ENCODE data around the gene XRN1.
"Not testable (repeated sequence)": the region's sequence is repeated elsewhere in the genome, so short reads cannot be mapped to it uniquely, and the experiment has no call there.

The XRN1 gene

GRCh38 chr3:142447852-142448823, at the start of gene XRN1:
XRN1 (minus strand) TSS chr3:142448037; CDS start chr3:142447944, 93 bp downstream.
- DNase-seq (ENCODE audit: low read depth in 3 of 3) = peak; percentile 90 to 92 (median 91)

- no peak for DNase-seq (ENCODE audit: low read depth in 3 of 3)
These were observed 47.3 kb upstream of the XRN1 start for GRCh38 chr3:142495103-142495502.

GRCh38 chr3:142492184-142492583, 44.3 kb upstream of the XRN1 start:
- DNase-seq (ENCODE audit: low read depth in 3 of 3) = no peak

- no peak for DNase-seq (ENCODE audit: low read depth in 3 of 3)
These were observed 41.9 kb upstream of the XRN1 start for GRCh38 chr3:142489572-142490323.

- DNase-seq (ENCODE audit: low read depth in 3 of 3) = no peak
These were observed 37.1 kb upstream of the XRN1 start for GRCh38 chr3:142484912-142485435.

GRCh38 chr3:142481196-142481595, 33.4 kb upstream of the XRN1 start:
- no peak for DNase-seq (ENCODE audit: low read depth in 3 of 3)

GRCh38 chr3:142470826-142471225, 23.0 kb upstream of the XRN1 start:
- no peak for DNase-seq (ENCODE audit: low read depth in 3 of 3)

GRCh38 chr3:142468456-142468855, 20.6 kb upstream of the XRN1 start:
- DNase-seq (ENCODE audit: low read depth in 3 of 3) = no peak

- no peak for DNase-seq (ENCODE audit: low read depth in 3 of 3)
These were observed 19.9 kb upstream of the XRN1 start for GRCh38 chr3:142467768-142468167.

- no peak for DNase-seq (ENCODE audit: low read depth in 3 of 3)
These were observed 12.9 kb upstream of the XRN1 start for GRCh38 chr3:142460689-142461088.

GRCh38 chr3:142459929-142460328, 12.1 kb upstream of the XRN1 start:
- DNase-seq (ENCODE audit: low read depth in 3 of 3) = no peak

- no peak for DNase-seq (ENCODE audit: low read depth in 3 of 3)
These were observed 11.3 kb upstream of the XRN1 start for GRCh38 chr3:142459096-142459495.

GRCh38 chr3:142450881-142451280, 3.0 kb upstream of the XRN1 start:
- no peak for DNase-seq (ENCODE audit: low read depth in 3 of 3)

GRCh38 chr3:142450189-142450588, 2.4 kb upstream of the XRN1 start:
- no peak for DNase-seq (ENCODE audit: low read depth in 3 of 3)

GRCh38 chr3:142447301-142447851, 461 bp downstream of the XRN1 start:
- DNase-seq (ENCODE audit: low read depth in 3 of 3) = peak; percentile 5 to 22 (median 10)

- peak in 1 of 3 donors; percentile 8 for DNase-seq (ENCODE audit: low read depth in 3 of 3)
These were observed 2.0 kb downstream of the XRN1 start for GRCh38 chr3:142445816-142446254.

- no peak for DNase-seq (ENCODE audit: low read depth in 3 of 3)
These were observed 3.5 kb downstream of the XRN1 start for GRCh38 chr3:142444343-142444742.

GRCh38 chr3:142443060-142443459, 4.8 kb downstream of the XRN1 start:
- not testable (repeated sequence) for DNase-seq (ENCODE audit: low read depth in 3 of 3)

- DNase-seq (ENCODE audit: low read depth in 3 of 3) = not testable (repeated sequence)
These were observed 8.2 kb downstream of the XRN1 start for GRCh38 chr3:142439499-142440220.

- not testable (repeated sequence) for DNase-seq (ENCODE audit: low read depth in 3 of 3)
These were observed 9.7 kb downstream of the XRN1 start for GRCh38 chr3:142438096-142438495.

- DNase-seq (ENCODE audit: low read depth in 3 of 3) = no peak
These were observed 10.8 kb downstream of the XRN1 start for GRCh38 chr3:142436951-142437585.
